WTC11 (cell line): ENCODE measurements around the gene NPHS1. TPM values are rescaled to one million over a fixed set of nuclear protein-coding genes. Genes with fewer than 3 reads are reported as not detected.

ENCODE experiments used
- ATAC-seq: fragments of 200-7000 bp; cut with Tn5 transposase; 2 replicates; pipeline ENCODE4 v1.10.0; 2021; ENCODE audit warnings: mild to moderate bottlenecking, moderate library complexity
- CTCF ChIA-PET: fragments of 300-600 bp; sonication (Branson Sonifier 250); formaldehyde crosslinking; loops from one replicate; lab custom pipeline; 2021; ENCODE audit warnings: antibody characterized with exemption; lab: Charles Lee
- POLR2A ChIA-PET: fragments of 350-600 bp; sonication (Branson Sonifier 250); formaldehyde crosslinking; loops from one replicate; lab custom pipeline; 2021; ENCODE audit warnings: antibody characterized with exemption; lab: Charles Lee
- DNase-seq: peaks from one replicate; pipeline ENCODE4 v3.0.0; 2021; ENCODE audit warnings: low spot score
- H3K27ac Mint-ChIP-seq: 2 replicates; pipeline ENCODE4 v1.8.0; 2021; ENCODE audit warnings: mixed read lengths
- H3K27me3 Mint-ChIP-seq: 2 replicates; pipeline ENCODE4 v1.8.0; 2021; ENCODE audit warnings: low read depth, mild to moderate bottlenecking, moderate library complexity, mixed read lengths
- H3K36me3 Mint-ChIP-seq: 2 replicates; pipeline ENCODE4 v1.8.0; 2021; ENCODE audit warnings: mixed read lengths
- H3K4me1 Mint-ChIP-seq: 2 replicates; pipeline ENCODE4 v1.8.0; 2022; ENCODE audit warnings: mixed read lengths
- H3K4me3 Mint-ChIP-seq: 2 replicates; pipeline ENCODE4 v1.8.0; 2021; ENCODE audit warnings: mild to moderate bottlenecking, moderate library complexity, mixed read lengths
- H3K9me3 Mint-ChIP-seq: 2 replicates; pipeline ENCODE4 v1.8.0; 2021; ENCODE audit warnings: mixed read lengths
- AFF4 ChIP-seq: sonication (generic); formaldehyde crosslinking; IDR thresholded peaks from 2 replicates; pipeline ENCODE4 v1.8.1; 2023; ENCODE audit warnings: mild to moderate bottlenecking, missing genetic modification reagents, borderline replicate concordance
- EMX1 ChIP-seq: fragments of 250-450 bp; sonication (Bioruptor Pico); IDR thresholded peaks from 2 replicates; pipeline ENCODE4 v1.8.0; 2021; ENCODE audit warnings: mild to moderate bottlenecking
- FOXP1 ChIP-seq: sonication (generic); formaldehyde crosslinking; IDR thresholded peaks from 2 replicates; pipeline ENCODE4 v1.8.0; 2022; ENCODE audit warnings: missing genetic modification reagents, mild to moderate bottlenecking, moderate library complexity, borderline replicate concordance
- HMGA2 ChIP-seq: fragments of 250-450 bp; sonication (Bioruptor Pico); IDR thresholded peaks from 2 replicates; pipeline ENCODE4 v1.4.0; 2021; ENCODE audit warnings: mild to moderate bottlenecking, moderate library complexity
- HMGXB4 ChIP-seq: sonication (generic); formaldehyde crosslinking; IDR thresholded peaks from 2 replicates; pipeline ENCODE4 v1.8.1; 2023; ENCODE audit warnings: mild to moderate bottlenecking, moderate library complexity, missing genetic modification reagents
- JUN ChIP-seq: sonication (generic); formaldehyde crosslinking; IDR thresholded peaks from 2 replicates; pipeline ENCODE4 v1.8.0; 2023; ENCODE audit warnings: mild to moderate bottlenecking, missing genetic modification reagents
- MYBL2 ChIP-seq: sonication (generic); formaldehyde crosslinking; IDR thresholded peaks from 2 replicates; pipeline ENCODE4 v1.8.1; 2023; ENCODE audit warnings: mild to moderate bottlenecking, moderate library complexity, missing genetic modification reagents
- NR3C1 ChIP-seq: sonication (generic); formaldehyde crosslinking; conservative IDR thresholded peaks from 2 replicates; pipeline ENCODE4 v1.8.1; 2023; ENCODE audit warnings: low read depth, mild to moderate bottlenecking, missing genetic modification reagents
- OVOL2 ChIP-seq: fragments of 250-450 bp; sonication (Bioruptor Pico); IDR thresholded peaks from 2 replicates; pipeline ENCODE4 v1.9.0; 2021; ENCODE audit warnings: mild to moderate bottlenecking, borderline replicate concordance
- RELA ChIP-seq: sonication (generic); formaldehyde crosslinking; IDR thresholded peaks from 2 replicates; pipeline ENCODE4 v1.8.1; 2022; ENCODE audit warnings: missing genetic modification reagents, mild to moderate bottlenecking, borderline replicate concordance
- SMAD4 ChIP-seq: sonication (generic); formaldehyde crosslinking; IDR thresholded peaks from 2 replicates; pipeline ENCODE4 v1.8.0; 2022; ENCODE audit warnings: mild to moderate bottlenecking, missing genetic modification reagents
- SOX15 ChIP-seq: fragments of 250-450 bp; sonication (Bioruptor Pico); IDR thresholded peaks from 2 replicates; pipeline ENCODE4 v1.9.0; 2021; ENCODE audit warnings: mild to moderate bottlenecking
- SP1 ChIP-seq: sonication (generic); formaldehyde crosslinking; conservative IDR thresholded peaks from 2 replicates; pipeline ENCODE4 v1.8.1; 2022; ENCODE audit warnings: missing genetic modification reagents
- TP53 ChIP-seq: sonication (generic); formaldehyde crosslinking; IDR thresholded peaks from 2 replicates; pipeline ENCODE4 v1.8.1; 2023; ENCODE audit warnings: mild to moderate bottlenecking, missing genetic modification reagents
- ZMAT4 ChIP-seq: fragments of 250-450 bp; sonication (Bioruptor Pico); IDR thresholded peaks from 2 replicates; pipeline ENCODE4 v1.9.0; 2021; ENCODE audit warnings: mild to moderate bottlenecking
- ZNF232 ChIP-seq: sonication (generic); formaldehyde crosslinking; IDR thresholded peaks from 2 replicates; pipeline ENCODE4 v1.8.0; 2022; ENCODE audit warnings: mild to moderate bottlenecking, missing genetic modification reagents
- ZNF423 ChIP-seq: fragments of 250-450 bp; sonication (Bioruptor Pico); IDR thresholded peaks from 2 replicates; pipeline ENCODE4 v2.1.2; 2022; ENCODE audit warnings: mild to moderate bottlenecking, moderate library complexity
- ZNF532 ChIP-seq: fragments of 250-450 bp; sonication (Bioruptor Pico); IDR thresholded peaks from 2 replicates; pipeline ENCODE4 v1.9.0; 2021; ENCODE audit warnings: mild to moderate bottlenecking, borderline replicate concordance
- ZSCAN18 ChIP-seq: fragments of 250-450 bp; sonication (Bioruptor Pico); IDR thresholded peaks from 2 replicates; pipeline ENCODE4 v2.1.2; 2022; ENCODE audit warnings: mild to moderate bottlenecking, moderate library complexity
- total RNA-seq: library from RNA; stranded (reverse); gene quantifications from 3 replicates; pipeline ENCODE4 v1.2.3, GENCODE V29; 2021

The NPHS1 gene
- total RNA-seq, 1 experiment from 2014 or later = 0.61 TPM

- TF ChIP-seq ZSCAN18 = no peak
- no peak for TF ChIP-seq SMAD4
- TF ChIP-seq FOXP1 (CRISPR knock-in tag) = peak; percentile 33; the same call in 1 of the 2 replicates
- TF ChIP-seq NR3C1 (CRISPR knock-in tag) = 0 out of 2 replicates have a peak, but pooled peaks have one; percentile 61
- TF ChIP-seq TP53 (CRISPR knock-in tag) = 0 out of 2 replicates have a peak, but pooled peaks have one; percentile 35
- no peak for TF ChIP-seq ZNF532 (CRISPR knock-in tag)
- peak; percentile 68 for TF ChIP-seq SP1
- no peak for TF ChIP-seq ZMAT4 (CRISPR knock-in tag)
- peak; percentile 70 for TF ChIP-seq MYBL2 (CRISPR knock-in tag)
- TF ChIP-seq RELA (CRISPR knock-in tag) = no peak
- no peak for TF ChIP-seq OVOL2
- TF ChIP-seq HMGXB4 (CRISPR knock-in tag) = peak; percentile 74
- TF ChIP-seq EMX1 = no peak
- no peak for TF ChIP-seq JUN (CRISPR knock-in tag)
- no peak for TF ChIP-seq SOX15
- TF ChIP-seq ZNF423 (CRISPR knock-in tag) = peak; percentile 57; the same call in 1 of the 2 replicates
Observed at GRCh38 chr19:35784503-35785338, 67.6 kb downstream of the NPHS1 start (continued).

GRCh38 chr19:35783469-35784434 lies 68.6 kb downstream of the NPHS1 start:
- Mint-ChIP-seq H3K36me3 (no peaks in the 10 kb centered on the region), H3K27me3 (no peaks in the 10 kb centered on the region), H3K27ac (peak overlapping the region; percentile 5; the same call in 1 of the 2 replicates), H3K4me3 (peak overlapping the region; percentile 65), H3K4me1 (peaks cover 29% of the 10 kb centered on the region), H3K9me3 (no peaks in the 10 kb centered on the region)
- ChIA-PET POLR2A (interaction anchor here (0.7 to 1.6 kb wide), 7 partner anchors 26 to 226 kb away, joined by 3 to 10 read pairs (median 3); partner anchors contain the start of genes COX6B1, HSPB6, IGFLR1 and PROSER3), CTCF (interaction anchor here (0.6 to 2.8 kb wide), 55 partner anchors 8 to 327 kb away, joined by 3 to 41 read pairs (median 7); partner anchors contain the start of genes APLP1, ARHGAP33, HAUS5 and HSPB6)
- peak; percentile 39 for ATAC-seq
- peak; percentile 64 for DNase-seq
- TF ChIP-seq ZSCAN18 (no peak), ZNF232 (CRISPR knock-in tag) (no peak), HMGA2 (no peak), AFF4 (no peak)
